Esophagus muscularis mucosa (tissue), 3 donors: ENCODE measurements around the gene USP25.

Source experiments
- POLR2A ChIP-seq: fragments of 450-650 bp; IDR thresholded peaks from one replicate; pipeline ENCODE4 v1.6.1; 2017; ENCODE audit warnings: antibody characterized with exemption, moderate library complexity, mild to moderate bottlenecking, low read depth
- POLR2AphosphoS5 ChIP-seq, 2 donors: sonication (generic); formaldehyde crosslinking; IDR thresholded peaks; one replicate each; pipeline ENCODE4 v1.6.1; 2017; ENCODE audit warnings: antibody characterized with exemption in 2 of 2
- TF ChIP-seq, protein P1 (sequence below), 3 experiments: fragments of 200-600 bp in 2 of 3; fragments of 450-650 bp in 1 of 3; sonication (generic) in 2 of 3; IDR thresholded peaks; one replicate each; pipeline ENCODE4 v1.5.1; 2017 to 2019; ENCODE audit warnings: antibody characterized with exemption in 3 of 3, mild to moderate bottlenecking in 2 of 3, moderate library complexity in 1 of 3

DNA sequence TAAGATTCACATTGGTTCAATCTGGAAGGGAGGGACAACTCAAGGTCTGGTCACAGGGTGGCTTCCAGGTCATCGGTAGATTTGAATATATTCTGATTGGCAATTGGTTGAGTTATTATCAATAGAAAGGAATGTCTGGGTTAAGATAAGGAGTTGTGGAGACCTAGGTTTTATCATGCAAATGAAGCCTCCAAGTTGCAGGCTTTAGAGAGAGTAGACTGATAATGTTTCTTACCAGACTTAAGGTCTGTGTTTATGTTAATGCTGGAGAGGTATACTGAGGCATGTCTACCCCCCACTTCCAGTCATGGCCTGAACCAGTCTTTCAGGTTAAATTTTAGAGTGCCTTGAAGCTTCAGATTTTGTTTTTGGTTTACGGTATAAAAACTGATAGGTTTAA, 29.7 kb downstream of the USP25 start:
- TF ChIP-seq, protein P1, sequence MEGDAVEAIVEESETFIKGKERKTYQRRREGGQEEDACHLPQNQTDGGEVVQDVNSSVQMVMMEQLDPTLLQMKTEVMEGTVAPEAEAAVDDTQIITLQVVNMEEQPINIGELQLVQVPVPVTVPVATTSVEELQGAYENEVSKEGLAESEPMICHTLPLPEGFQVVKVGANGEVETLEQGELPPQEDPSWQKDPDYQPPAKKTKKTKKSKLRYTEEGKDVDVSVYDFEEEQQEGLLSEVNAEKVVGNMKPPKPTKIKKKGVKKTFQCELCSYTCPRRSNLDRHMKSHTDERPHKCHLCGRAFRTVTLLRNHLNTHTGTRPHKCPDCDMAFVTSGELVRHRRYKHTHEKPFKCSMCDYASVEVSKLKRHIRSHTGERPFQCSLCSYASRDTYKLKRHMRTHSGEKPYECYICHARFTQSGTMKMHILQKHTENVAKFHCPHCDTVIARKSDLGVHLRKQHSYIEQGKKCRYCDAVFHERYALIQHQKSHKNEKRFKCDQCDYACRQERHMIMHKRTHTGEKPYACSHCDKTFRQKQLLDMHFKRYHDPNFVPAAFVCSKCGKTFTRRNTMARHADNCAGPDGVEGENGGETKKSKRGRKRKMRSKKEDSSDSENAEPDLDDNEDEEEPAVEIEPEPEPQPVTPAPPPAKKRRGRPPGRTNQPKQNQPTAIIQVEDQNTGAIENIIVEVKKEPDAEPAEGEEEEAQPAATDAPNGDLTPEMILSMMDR (IDR thresholded peaks at IDR 0.05) = no peak
- TF ChIP-seq POLR2AphosphoS5 (IDR thresholded peaks at IDR 0.05) = no peak
- TF ChIP-seq POLR2A = no peak
